Tibial artery (tissue), 4 donors: Measurements from ENCODE around the gene ARMCX4.

Source experiments
- DNase-seq, 2 donors: peaks; one replicate each; pipeline ENCODE4 v3.0.0-alpha.2; 2019
- H3K27ac ChIP-seq, 2 donors: fragments of 200-600 bp; sonication (generic) in 1 of 2; 1 replicate in 1 of 2; 2 replicates in 1 of 2; pipeline ENCODE4 v1.5.1; 2018 to 2019; ENCODE audit warnings: mild to moderate bottlenecking in 1 of 2
- H3K27me3 ChIP-seq, 2 donors: fragments of 200-600 bp; sonication (generic) in 1 of 2; one replicate each; pipeline versions ENCODE4 v1.5.1 to v1.6.0; 2016 to 2019
- H3K36me3 ChIP-seq, 3 donors: fragments of 200-600 bp; sonication (generic) in 2 of 3; one replicate each; pipeline ENCODE4 v1.5.1; 2016 to 2019; ENCODE audit warnings: mild to moderate bottlenecking in 2 of 3
- H3K4me1 ChIP-seq, 4 donors: fragments of 200-600 bp; sonication (generic) in 2 of 4; 1 replicate in 3 of 4; 2 replicates in 1 of 4; pipeline ENCODE4 v1.5.1; 2016 to 2019
- H3K4me3 ChIP-seq, 2 donors: fragments of 200-600 bp; sonication (generic) in 1 of 2; 1 replicate in 1 of 2; 2 replicates in 1 of 2; pipeline ENCODE4 v1.5.1; 2018 to 2019; ENCODE audit warnings: mild to moderate bottlenecking in 2 of 2
- H3K9me3 ChIP-seq, 3 donors: fragments of 200-600 bp; sonication (generic) in 1 of 3; one replicate each; pipeline ENCODE4 v1.5.1; 2016 to 2019
- CTCF ChIP-seq, 2 experiments: fragments of 200-600 bp in 1 of 2; fragments of 450-650 bp in 1 of 2; IDR thresholded peaks; one replicate each; pipeline ENCODE4 v1.5.1; 2017 to 2019; ENCODE audit warnings: antibody characterized with exemption in 2 of 2, mild to moderate bottlenecking in 1 of 2, moderate library complexity in 1 of 2
- intact Hi-C: fragments of 100-400 bp; cut with DNase I; formaldehyde crosslinking; loops from one replicate; pipeline ENCODE4 v1.15.0; 2023; ENCODE audit warnings: low total_unique reads

ARMCX4 gene

GRCh38 chrX:101452056-101452455 is 33.2 kb upstream of the ARMCX4 start:
- intact Hi-C loops: no loop called here
- Histone ChIP-seq H3K36me3 (peaks cover 0 to 11% (median 0%) of the 10 kb centered on the region in 3 donors), H3K4me3 (no peak overlapping the region), H3K27ac (no peak overlapping the region), H3K9me3 (no peaks in the 10 kb centered on the region), H3K4me1 (no peaks in the 10 kb centered on the region), H3K27me3 (no peaks in the 10 kb centered on the region)
- no peak for TF ChIP-seq CTCF (IDR thresholded peaks at IDR 0.05)
- no peak for DNase-seq

GRCh38 chrX:101460669-101461068 is 24.6 kb upstream of the ARMCX4 start:
- H3K4me1 ChIP-seq: no peaks in the 10 kb centered on the region
- no peaks in the 10 kb centered on the region for H3K27me3 ChIP-seq
- peaks cover 0 to 3% (median 0%) of the 10 kb centered on the region in 3 donors for H3K36me3 ChIP-seq
- no peaks in the 10 kb centered on the region for H3K9me3 ChIP-seq
- no peak overlapping the region for H3K27ac ChIP-seq
- H3K4me3 ChIP-seq: no peak overlapping the region
- no peak for DNase-seq
- no peak for TF ChIP-seq CTCF (IDR thresholded peaks at IDR 0.05)
- intact Hi-C loops: no loop called here

- DNase-seq: no peak
- no peak overlapping the region for H3K4me3 ChIP-seq
- no peak for TF ChIP-seq CTCF (IDR thresholded peaks at IDR 0.05)
- H3K36me3 ChIP-seq: peaks cover 0 to 10% (median 6%) of the 10 kb centered on the region in 3 donors
- H3K9me3 ChIP-seq: no peaks in the 10 kb centered on the region
- intact Hi-C loops: no loop called here
- no peak overlapping the region for H3K27ac ChIP-seq
- H3K27me3 ChIP-seq: no peaks in the 10 kb centered on the region
- H3K4me1 ChIP-seq: no peaks in the 10 kb centered on the region
Observed at GRCh38 chrX:101462892-101463291, 22.4 kb upstream of the ARMCX4 start.

GRCh38 chrX:101478366-101478765 is 6.9 kb upstream of the ARMCX4 start:
- no peak for TF ChIP-seq CTCF (IDR thresholded peaks at IDR 0.05)
- intact Hi-C loops: no loop called here
- Histone ChIP-seq H3K36me3 (no peaks in the 10 kb centered on the region), H3K4me1 (no peaks in the 10 kb centered on the region), H3K27ac (no peak overlapping the region), H3K4me3 (no peak overlapping the region), H3K27me3 (no peaks in the 10 kb centered on the region), H3K9me3 (no peaks in the 10 kb centered on the region)
- no peak for DNase-seq

- H3K36me3 ChIP-seq: no peaks in the 10 kb centered on the region
- DNase-seq: no peak
- H3K4me3 ChIP-seq: no peak overlapping the region
- no peaks in the 10 kb centered on the region for H3K4me1 ChIP-seq
- no peak overlapping the region for H3K27ac ChIP-seq
- intact Hi-C loops: no loop called here
- no peaks in the 10 kb centered on the region for H3K27me3 ChIP-seq
- no peak for TF ChIP-seq CTCF (IDR thresholded peaks at IDR 0.05)
- no peaks in the 10 kb centered on the region for H3K9me3 ChIP-seq
Observed at GRCh38 chrX:101482296-101482695, 3.0 kb upstream of the ARMCX4 start.

GRCh38 chrX:101483705-101484104 is 1.6 kb upstream of the ARMCX4 start:
- Histone ChIP-seq H3K27ac (no peak overlapping the region), H3K4me1 (no peaks in the 10 kb centered on the region), H3K9me3 (no peaks in the 10 kb centered on the region)

More at GRCh38 chrX:101483705-101484104, 1.6 kb upstream of the ARMCX4 start:
- intact Hi-C loops: no loop called here
- Histone ChIP-seq H3K4me3 (no peak overlapping the region), H3K27me3 (no peaks in the 10 kb centered on the region), H3K36me3 (peaks cover 0 to 10% (median 0%) of the 10 kb centered on the region in 3 donors)
- no peak for DNase-seq
- no peak for TF ChIP-seq CTCF (IDR thresholded peaks at IDR 0.05)
